Neural cell (in vitro differentiated cells): ENCODE results near the gene OAS1. TPM values are rescaled to one million over a fixed set of nuclear protein-coding genes. Genes with fewer than 3 reads are reported as not detected.

Experiments used
- H2AFZ ChIP-seq: fragments of 200-600, 300-800 bp; sonication (generic), shearing (Covaris generic); 2 replicates; pipeline ENCODE4 v1.6.0; 2014; ENCODE audit warnings: low read depth, mild to moderate bottlenecking, antibody characterized with exemption, low read length, moderate library complexity
- H3F3A ChIP-seq: fragments of 200-600 bp; shearing (Covaris generic); 2 replicates; pipeline ENCODE4 v1.6.1; 2016; ENCODE audit warnings: mild to moderate bottlenecking, moderate library complexity, mixed read lengths, antibody characterized with exemption, low read length; ENCODE audit not compliant: insufficient read depth, poor library complexity, severe bottlenecking
- H3K27ac ChIP-seq: fragments of 200-600, 300-800 bp; sonication (generic), shearing (Covaris generic); 2 replicates; pipeline ENCODE4 v1.5.1; 2014; ENCODE audit warnings: mild to moderate bottlenecking, low read length, moderate library complexity
- H3K27me3 ChIP-seq: fragments of 300-800, 200-600 bp; sonication (generic), shearing (Covaris generic); 2 replicates; pipeline ENCODE4 v1.6.0; 2014; ENCODE audit warnings: mild to moderate bottlenecking, low read depth, low read length, moderate library complexity; ENCODE audit not compliant: insufficient read depth
- H3K36me3 ChIP-seq: fragments of 300-800, 200-600 bp; sonication (generic), shearing (Covaris generic); 2 replicates; pipeline ENCODE4 v1.5.1; 2014; ENCODE audit warnings: mild to moderate bottlenecking, antibody characterized with exemption, low read length, moderate library complexity; ENCODE audit not compliant: insufficient read depth
- H3K4me2 ChIP-seq: fragments of 300-800, 200-600 bp; sonication (generic), shearing (Covaris generic); 2 replicates; pipeline ENCODE4 v1.6.0; 2014; ENCODE audit warnings: mild to moderate bottlenecking, low read length
- H3K4me3 ChIP-seq: fragments of 300-800, 200-600 bp; sonication (generic), shearing (Covaris generic); 2 replicates; pipeline ENCODE4 v1.5.1; 2014; ENCODE audit warnings: mild to moderate bottlenecking, low read length, moderate library complexity
- H3K79me2 ChIP-seq: fragments of 200-600 bp; shearing (Covaris generic); replicated peaks from 2 replicates; pipeline ENCODE4 v1.6.0; 2014; ENCODE audit warnings: mild to moderate bottlenecking, low read length, moderate library complexity; ENCODE audit not compliant: insufficient read depth
- H3K9ac ChIP-seq: fragments of 300-800, 200-600 bp; sonication (generic), shearing (Covaris generic); 2 replicates; pipeline ENCODE4 v1.6.1; 2016; ENCODE audit warnings: mild to moderate bottlenecking, low read length, mixed read lengths
- H3K9me2 ChIP-seq: fragments of 200-600 bp; shearing (Covaris generic); 2 replicates; pipeline ENCODE4 v1.6.1; 2016; ENCODE audit warnings: mild to moderate bottlenecking, low read length, mixed read lengths; ENCODE audit not compliant: insufficient read depth
- H3K9me3 ChIP-seq: fragments of 200-600, 300-800 bp; sonication (generic), shearing (Covaris generic); 2 replicates; pipeline ENCODE4 v1.6.1; 2016; ENCODE audit warnings: mild to moderate bottlenecking, mixed run types, low read length, moderate library complexity, mixed read lengths
- H4K20me1 ChIP-seq: fragments of 200-600 bp; shearing (Covaris generic); 2 replicates; pipeline ENCODE4 v1.6.1; 2016; ENCODE audit warnings: mild to moderate bottlenecking, mixed run types; ENCODE audit not compliant: insufficient read depth
- CTCF ChIP-seq: fragments of 450-650 bp; IDR thresholded peaks from 2 replicates; pipeline ENCODE4 v1.5.1; 2014; ENCODE audit warnings: antibody characterized with exemption, mild to moderate bottlenecking, moderate library complexity; ENCODE audit not compliant: poor library complexity, severe bottlenecking
- EP300 ChIP-seq: fragments of 450-650 bp; conservative IDR thresholded peaks from 2 replicates; pipeline ENCODE4 v1.6.1; 2014; ENCODE audit warnings: antibody characterized with exemption, mild to moderate bottlenecking, moderate library complexity; ENCODE audit not compliant: poor library complexity, severe bottlenecking
- EZH2 ChIP-seq: fragments of 200-600, 300-800 bp; shearing (Covaris generic), sonication (generic); IDR thresholded peaks from 2 replicates; pipeline ENCODE4 v1.6.1; 2014; ENCODE audit warnings: antibody characterized with exemption, low read length, borderline replicate concordance, mild to moderate bottlenecking; ENCODE audit not compliant: insufficient read depth, poor library complexity, severe bottlenecking
- MXI1 ChIP-seq: fragments of 450-650 bp; conservative IDR thresholded peaks from 2 replicates; pipeline ENCODE4 v1.6.1; 2014; ENCODE audit warnings: antibody characterized with exemption, mild to moderate bottlenecking; ENCODE audit not compliant: poor library complexity, severe bottlenecking
- POLR2AphosphoS5 ChIP-seq: IDR thresholded peaks from 2 replicates; pipeline ENCODE4 v1.6.1; 2012
- RAD21 ChIP-seq: fragments of 450-650 bp; conservative IDR thresholded peaks from 2 replicates; pipeline ENCODE4 v1.6.1; 2014; ENCODE audit warnings: antibody characterized with exemption, mild to moderate bottlenecking, moderate library complexity
- REST ChIP-seq: IDR thresholded peaks from 2 replicates; pipeline ENCODE4 v1.6.1; 2012; ENCODE audit warnings: borderline replicate concordance
- SMC3 ChIP-seq: fragments of 450-650 bp; conservative IDR thresholded peaks from 2 replicates; pipeline ENCODE4 v1.6.1; 2014; ENCODE audit warnings: antibody characterized with exemption, mild to moderate bottlenecking, moderate library complexity; ENCODE audit not compliant: poor library complexity
- TAF1 ChIP-seq: IDR thresholded peaks from 2 replicates; pipeline ENCODE4 v1.6.1; 2012; ENCODE audit warnings: low read depth
- polyA plus RNA-seq: library from polyadenylated mRNA; depleted of rRNA; stranded (reverse); fragments of >200 nt; gene quantifications from 2 replicates; pipeline ENCODE4 v1.2.3, GENCODE V29; 2014

OAS1 gene
- polyA plus RNA-seq, 1 donor from 2014 or later, result not detected

GRCh38 chr12:112887550-112887949, 19.2 kb upstream of the OAS1 start:
- Histone ChIP-seq H4K20me1 (no peaks in the 10 kb centered on the region), H3K9ac (no peak overlapping the region), H3K4me3 (no peak overlapping the region), H3K4me2 (no peak overlapping the region), H3F3A (no peaks in the 10 kb centered on the region), H3K79me2 (no peaks in the 10 kb centered on the region), H3K36me3 (no peaks in the 10 kb centered on the region), H3K27ac (no peak overlapping the region), H2AFZ (no peak overlapping the region), H3K27me3 (no peaks in the 10 kb centered on the region), H3K9me2 (no peaks in the 10 kb centered on the region), H3K9me3 (peaks cover 11% of the 10 kb centered on the region)
- no peak for TF ChIP-seq MXI1
- no peak for TF ChIP-seq TAF1
- no peak for TF ChIP-seq SMC3
- no peak for TF ChIP-seq CTCF
- no peak for TF ChIP-seq EZH2
- TF ChIP-seq POLR2AphosphoS5, result no peak
- no peak for TF ChIP-seq EP300
- TF ChIP-seq RAD21, result no peak
- no peak for TF ChIP-seq REST

GRCh38 chr12:112891093-112892024, 15.4 kb upstream of the OAS1 start:
- no peaks in the 10 kb centered on the region for H3K79me2 ChIP-seq
- H4K20me1 ChIP-seq, result no peaks in the 10 kb centered on the region
- H3K36me3 ChIP-seq, result no peaks in the 10 kb centered on the region
- H3K27ac ChIP-seq, result no peak overlapping the region
- peaks cover 6% of the 10 kb centered on the region for H3K9me3 ChIP-seq
- no peak overlapping the region for H3K4me2 ChIP-seq
- no peaks in the 10 kb centered on the region for H3F3A ChIP-seq
- no peak overlapping the region for H2AFZ ChIP-seq
- H3K4me3 ChIP-seq, result no peak overlapping the region
- no peaks in the 10 kb centered on the region for H3K27me3 ChIP-seq
- H3K9me2 ChIP-seq, result no peaks in the 10 kb centered on the region
- no peak overlapping the region for H3K9ac ChIP-seq
- TF ChIP-seq TAF1, result no peak
